ENCODE measurements around the gene AFF2. TPM values are rescaled to one million over a fixed set of nuclear protein-coding genes. Genes with fewer than 3 reads are reported as not detected.

The AFF2 gene
- total and polyA plus RNA-seq, 11 donors = under 0.01 to 0.83 (median 0.07) TPM

GRCh38 chrX:148498067-148498466, 2.4 kb upstream of the AFF2 start:
- H3K36me3 ChIP-seq = no peaks in the 10 kb centered on the region
- H3K27me3 ChIP-seq = peaks cover 0 to 29% (median 17%) of the 10 kb centered on the region in 9 donors
- no peak for TF ChIP-seq CTCF (IDR thresholded peaks at IDR 0.05)
- no peak for TF ChIP-seq POLR2A (IDR thresholded peaks at IDR 0.05)
- peak in 1 of 5 donors; percentile 27 for DNase-seq
- no peaks in the 10 kb centered on the region for H3K9me3 ChIP-seq
- intact Hi-C loops (cut with DNase I) = no loop called here
- peaks cover 0 to 14% (median 0%) of the 10 kb centered on the region in 12 donors for H3K4me1 ChIP-seq
- H3K27ac ChIP-seq = no peak overlapping the region
- H3K4me3 ChIP-seq = no peak overlapping the region
- ATAC-seq = no peak
- WGBS, 4 donors = 61 to 74% (median 69%) methylated on average over 3 of the region's 3 CpGs

GRCh38 chrX:148499638-148500422, 587 bp upstream of the AFF2 start:
- DNase-seq = peak in 1 of 5 donors; percentile 26
- intact Hi-C loops (cut with DNase I) = no loop called here
- H3K36me3 ChIP-seq = no peaks in the 10 kb centered on the region
- ATAC-seq = no peak
- peaks cover 0 to 42% (median 26%) of the 10 kb centered on the region in 9 donors for H3K27me3 ChIP-seq
- peak overlapping the region in 6 of 12 donors; percentile 32 to 53 (median 36) for H3K4me3 ChIP-seq
- H3K9me3 ChIP-seq = no peaks in the 10 kb centered on the region
- WGBS, 4 donors = 49 to 69% (median 55%) methylated on average over 22 to 35 of the region's 35 CpGs
- H3K4me1 ChIP-seq = peaks cover 0 to 14% (median 0%) of the 10 kb centered on the region in 12 donors
- TF ChIP-seq POLR2A (IDR thresholded peaks at IDR 0.05) (no peak), CTCF (IDR thresholded peaks at IDR 0.05) (no peak)
- H3K27ac ChIP-seq = no peak overlapping the region

- DNase-seq = peak in 2 of 5 donors; percentile 20 to 51
- Histone ChIP-seq H3K27ac (no peak overlapping the region), H3K36me3 (no peaks in the 10 kb centered on the region), H3K9me3 (no peaks in the 10 kb centered on the region), H3K4me3 (peak overlapping the region in 10 of 12 donors; percentile 16 to 58 (median 48)), H3K27me3 (peaks cover 0 to 42% (median 26%) of the 10 kb centered on the region in 9 donors), H3K4me1 (peaks cover 0 to 14% (median 0%) of the 10 kb centered on the region in 12 donors)
- no peak for TF ChIP-seq CTCF (IDR thresholded peaks at IDR 0.05)
- TF ChIP-seq POLR2A (IDR thresholded peaks at IDR 0.05) = no peak
- intact Hi-C loops (cut with DNase I) = no loop called here
- 2 to 46% (median 21%) methylated on average over 31 to 43 of the region's 43 CpGs for WGBS, 4 donors
- no peak for ATAC-seq
These were observed 1.1 kb downstream of the AFF2 start for GRCh38 chrX:148501386-148502066.

- 54 to 62% (median 56%) methylated on average over 13 to 15 of the region's 15 CpGs for WGBS, 4 donors
- DNase-seq (peak in 1 of 5 donors; percentile 40), ATAC-seq (no peak)
- TF ChIP-seq CTCF (IDR thresholded peaks at IDR 0.05) = no peak
- TF ChIP-seq POLR2A (IDR thresholded peaks at IDR 0.05) = no peak
- peaks cover 0 to 14% (median 0%) of the 10 kb centered on the region in 12 donors for H3K4me1 ChIP-seq
- H3K9me3 ChIP-seq = no peaks in the 10 kb centered on the region
- intact Hi-C loops (cut with DNase I) = no loop called here
- H3K27ac ChIP-seq = no peak overlapping the region
- H3K4me3 ChIP-seq = no peak overlapping the region
- H3K27me3 ChIP-seq = peaks cover 0 to 42% (median 26%) of the 10 kb centered on the region in 9 donors
- H3K36me3 ChIP-seq = no peaks in the 10 kb centered on the region
These were observed 4.1 kb downstream of the AFF2 start for GRCh38 chrX:148504506-148504905.
